H9 (cell line): ENCODE measurements around the gene SETD9. TPM values are rescaled to one million over a fixed set of nuclear protein-coding genes. Genes with fewer than 3 reads are reported as not detected.
A peak's percentile ranks its signal among the peaks of the same experiment; 100 is the strongest.

Experiments used
- DNase-seq: peaks from one replicate; pipeline ENCODE4 v3.0.0-alpha.2; 2017
- H2AFZ ChIP-seq: one replicate; pipeline ENCODE4 v1.6.1; 2013; ENCODE audit warnings: mild to moderate bottlenecking, low read length, control low read depth, moderate library complexity
- H2AK5ac ChIP-seq: 2 replicates; pipeline ENCODE4 v1.6.1; 2013; ENCODE audit warnings: low read length, control low read depth, mixed read lengths; ENCODE audit not compliant: insufficient read length
- H2BK120ac ChIP-seq: one replicate; pipeline ENCODE4 v1.6.1; 2013; ENCODE audit warnings: low read depth, mild to moderate bottlenecking, low read length, control low read depth, inconsistent platforms; ENCODE audit not compliant: poor library complexity, severe bottlenecking
- H2BK12ac ChIP-seq: 2 replicates; pipeline ENCODE4 v1.6.1; 2013; ENCODE audit warnings: low read length, control low read depth, mixed read lengths, low read depth; ENCODE audit not compliant: insufficient read length
- H2BK15ac ChIP-seq: 2 replicates; pipeline ENCODE4 v1.6.1; 2013; ENCODE audit warnings: low read depth, low read length, control low read depth
- H2BK20ac ChIP-seq: one replicate; pipeline ENCODE4 v1.6.1; 2013; ENCODE audit warnings: low read depth, mild to moderate bottlenecking, low read length, control low read depth, inconsistent platforms; ENCODE audit not compliant: poor library complexity, severe bottlenecking
- H2BK5ac ChIP-seq: 2 replicates; pipeline ENCODE4 v1.6.1; 2013; ENCODE audit warnings: low read length, control low read depth, mixed read lengths; ENCODE audit not compliant: insufficient read length
- H3K14ac ChIP-seq: 2 replicates; pipeline ENCODE4 v1.6.1; 2013; ENCODE audit warnings: low read length, control low read depth; ENCODE audit not compliant: insufficient read depth
- H3K18ac ChIP-seq: 2 replicates; pipeline ENCODE4 v1.6.1; 2013; ENCODE audit warnings: low read depth, mild to moderate bottlenecking, mixed read lengths, low read length, control low read depth; ENCODE audit not compliant: insufficient read length
- H3K23ac ChIP-seq: 2 replicates; pipeline ENCODE4 v1.6.1; 2013; ENCODE audit warnings: low read length, control low read depth, mixed read lengths, low read depth; ENCODE audit not compliant: insufficient read length
- H3K23me2 ChIP-seq: 2 replicates; pipeline ENCODE4 v1.6.1; 2013; ENCODE audit warnings: low read depth, mild to moderate bottlenecking, mixed read lengths, low read length, control low read depth; ENCODE audit not compliant: insufficient read length, poor library complexity, severe bottlenecking
- H3K27ac ChIP-seq: 2 replicates; pipeline ENCODE4 v1.5.1; 2013; ENCODE audit warnings: low read length, control low read depth, mixed read lengths, low read depth; ENCODE audit not compliant: insufficient read length
- H3K27me3 ChIP-seq: 2 replicates; pipeline ENCODE4 v1.6.1; 2013; ENCODE audit warnings: low read length, control low read depth, inconsistent platforms; ENCODE audit not compliant: insufficient read depth
- H3K4ac ChIP-seq: 2 replicates; pipeline ENCODE4 v1.6.1; 2013; ENCODE audit warnings: low read depth, mild to moderate bottlenecking, control low read depth, inconsistent platforms, low read length, moderate library complexity
- H3K4me1 ChIP-seq: 2 replicates; pipeline ENCODE4 v1.6.1; 2013; ENCODE audit warnings: low read length, control low read depth, inconsistent platforms; ENCODE audit not compliant: insufficient read depth
- H3K4me2 ChIP-seq: 2 replicates; pipeline ENCODE4 v1.6.1; 2013; ENCODE audit warnings: low read length, control low read depth, mixed read lengths; ENCODE audit not compliant: insufficient read length, insufficient read depth
- H3K56ac ChIP-seq: 2 replicates; pipeline ENCODE4 v1.6.1; 2013; ENCODE audit warnings: low read depth, mild to moderate bottlenecking, mixed read lengths, low read length, control low read depth; ENCODE audit not compliant: insufficient read length
- H3K79me1 ChIP-seq: 2 replicates; pipeline ENCODE4 v1.6.1; 2013; ENCODE audit warnings: low read depth, mild to moderate bottlenecking, moderate library complexity, low read length, control low read depth, inconsistent platforms; ENCODE audit not compliant: insufficient read depth, poor library complexity, severe bottlenecking
- H3K79me2 ChIP-seq: 2 replicates; pipeline ENCODE4 v1.6.1; 2013; ENCODE audit warnings: low read length, control low read depth, inconsistent platforms; ENCODE audit not compliant: insufficient read depth
- H3K9ac ChIP-seq: 2 replicates; pipeline ENCODE4 v1.6.1; 2013; ENCODE audit warnings: low read length, control low read depth, mixed read lengths; ENCODE audit not compliant: insufficient read length; ENCODE audit errors: extremely low read depth
- H3K9me3 ChIP-seq: one replicate; pipeline ENCODE4 v1.6.1; 2013; ENCODE audit warnings: low read depth, low read length, inconsistent platforms; ENCODE audit not compliant: control insufficient read depth
- H3T11ph ChIP-seq: one replicate; pipeline ENCODE4 v1.6.1; 2013; ENCODE audit warnings: mild to moderate bottlenecking, low read length, control low read depth, inconsistent platforms
- H4K20me1 ChIP-seq: one replicate; pipeline ENCODE4 v1.6.1; 2013; ENCODE audit not compliant: control insufficient read depth, insufficient read length, insufficient read depth
- H4K5ac ChIP-seq: 2 replicates; pipeline ENCODE4 v1.6.1; 2013; ENCODE audit warnings: low read depth, mild to moderate bottlenecking, mixed read lengths, low read length, control low read depth; ENCODE audit not compliant: insufficient read length
- H4K8ac ChIP-seq: replicated peaks from 2 replicates; pipeline ENCODE4 v1.6.1; 2013; ENCODE audit warnings: low read length, control low read depth, mixed read lengths, low read depth; ENCODE audit not compliant: insufficient read length
- H4K91ac ChIP-seq: 2 replicates; pipeline ENCODE4 v1.6.1; 2013; ENCODE audit warnings: low read depth, mild to moderate bottlenecking, moderate library complexity, mixed read lengths, low read length, control low read depth; ENCODE audit not compliant: insufficient read length
- H3K27ac Mint-ChIP-seq, 3 experiments: 2 replicates in 2 of 3; 3 replicates in 1 of 3; pipeline ENCODE4 v1.8.0; 2020 to 2021; ENCODE audit warnings: mixed read lengths in 3 of 3, mild to moderate bottlenecking in 1 of 3, moderate library complexity in 1 of 3
- H3K27me3 Mint-ChIP-seq: 2 replicates; pipeline ENCODE4 v1.8.0; 2021; ENCODE audit warnings: low read depth, mild to moderate bottlenecking, moderate library complexity, mixed read lengths
- H3K36me3 Mint-ChIP-seq, 3 experiments: 2 replicates in 2 of 3; 3 replicates in 1 of 3; pipeline ENCODE4 v1.8.0; 2020 to 2021; ENCODE audit warnings: low read depth in 3 of 3, mixed read lengths in 3 of 3; ENCODE audit not compliant: insufficient read depth in 1 of 3
- H3K4me1 Mint-ChIP-seq, 2 experiments: 2 replicates each; pipeline ENCODE4 v1.8.0; 2020; ENCODE audit warnings: mixed read lengths in 2 of 2
- H3K4me3 Mint-ChIP-seq, 2 experiments: 2 replicates in 1 of 2; 3 replicates in 1 of 2; pipeline ENCODE4 v1.8.0; 2020 to 2021; ENCODE audit warnings: mild to moderate bottlenecking in 2 of 2, mixed read lengths in 2 of 2, moderate library complexity in 1 of 2
- H3K9me3 Mint-ChIP-seq, 2 experiments: 2 replicates in 1 of 2; 3 replicates in 1 of 2; pipeline ENCODE4 v1.8.0; 2020; ENCODE audit warnings: mild to moderate bottlenecking in 2 of 2, mixed read lengths in 2 of 2, moderate library complexity in 1 of 2
- WGBS: extraction: QIAGEN DNeasy Blood & Tissue Kit; methylation state at CpG from one replicate; pipeline ENCODE4 v1.1.7; 2013; ENCODE audit warnings: missing lambda C conversion rate, low lambda C conversion rate, mixed read lengths; ENCODE audit not compliant: insufficient read length; ENCODE audit errors: extremely low coverage; 5-methylcytosine and 5-hydroxymethylcytosine counted together
- total RNA-seq: library from RNA; stranded (reverse); gene quantifications from 2 replicates; pipeline ENCODE4 v1.2.1, GENCODE V29; 2021
- TF ChIP-seq, protein P1 (sequence below): fragments of 200-600 bp; sonication (generic); conservative IDR thresholded peaks from 3 replicates; pipeline ENCODE4 v1.8.0; 2021; ENCODE audit warnings: antibody characterized with exemption, mild to moderate bottlenecking

The SETD9 gene
- total RNA-seq, 1 experiment from 2014 or later = 15.7 TPM

DNA sequence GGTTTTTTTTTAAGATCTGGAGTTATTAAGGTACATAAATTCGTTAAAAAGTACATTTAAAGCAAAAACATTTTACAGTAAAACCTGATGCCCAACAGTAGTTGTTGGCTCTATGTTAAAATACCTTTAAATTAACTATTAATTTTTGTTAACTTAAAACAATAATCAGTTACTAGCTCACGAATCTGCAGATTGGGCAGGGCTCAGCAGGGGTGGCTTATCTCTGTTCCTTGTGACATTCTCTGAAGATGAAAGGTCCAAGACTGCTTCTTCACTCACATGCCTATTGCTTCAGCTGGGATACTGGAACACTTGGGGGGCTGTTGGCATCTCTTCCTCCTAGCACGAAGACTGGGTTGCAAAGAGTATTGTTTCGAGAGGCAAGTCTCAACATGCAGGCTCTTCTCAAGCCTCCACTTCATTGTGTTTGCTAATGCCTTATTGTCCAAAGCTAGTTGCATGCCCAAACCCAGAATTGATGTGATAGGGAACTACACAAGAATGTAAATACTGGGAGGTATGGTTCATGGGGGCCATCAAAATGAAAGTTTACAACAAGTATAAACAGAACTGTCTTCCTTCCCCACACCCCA lies 47.4 kb upstream of the SETD9 start:
- H3K4me1 Mint-ChIP-seq = peaks cover 3 to 8% of the 10 kb centered on the region in 2 experiments; a peak in 3 of 4 replicates
- TF ChIP-seq, protein P1, sequence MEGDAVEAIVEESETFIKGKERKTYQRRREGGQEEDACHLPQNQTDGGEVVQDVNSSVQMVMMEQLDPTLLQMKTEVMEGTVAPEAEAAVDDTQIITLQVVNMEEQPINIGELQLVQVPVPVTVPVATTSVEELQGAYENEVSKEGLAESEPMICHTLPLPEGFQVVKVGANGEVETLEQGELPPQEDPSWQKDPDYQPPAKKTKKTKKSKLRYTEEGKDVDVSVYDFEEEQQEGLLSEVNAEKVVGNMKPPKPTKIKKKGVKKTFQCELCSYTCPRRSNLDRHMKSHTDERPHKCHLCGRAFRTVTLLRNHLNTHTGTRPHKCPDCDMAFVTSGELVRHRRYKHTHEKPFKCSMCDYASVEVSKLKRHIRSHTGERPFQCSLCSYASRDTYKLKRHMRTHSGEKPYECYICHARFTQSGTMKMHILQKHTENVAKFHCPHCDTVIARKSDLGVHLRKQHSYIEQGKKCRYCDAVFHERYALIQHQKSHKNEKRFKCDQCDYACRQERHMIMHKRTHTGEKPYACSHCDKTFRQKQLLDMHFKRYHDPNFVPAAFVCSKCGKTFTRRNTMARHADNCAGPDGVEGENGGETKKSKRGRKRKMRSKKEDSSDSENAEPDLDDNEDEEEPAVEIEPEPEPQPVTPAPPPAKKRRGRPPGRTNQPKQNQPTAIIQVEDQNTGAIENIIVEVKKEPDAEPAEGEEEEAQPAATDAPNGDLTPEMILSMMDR = no peak

More for the DNA sequence above, 47.4 kb upstream of the SETD9 start:
- no peak overlapping the region for H4K8ac ChIP-seq
- Mint-ChIP-seq H3K27ac (peak overlapping the region in 1 of 3 experiments; percentile 86; a peak in 2 of 7 replicates), H3K36me3 (peaks cover 9 to 32% (median 23%) of the 10 kb centered on the region in 3 experiments), H3K27me3 (no peaks in the 10 kb centered on the region), H3K4me3 (no peak overlapping the region), H3K9me3 (no peaks in the 10 kb centered on the region)
- H2BK12ac ChIP-seq = no peak overlapping the region
- no peak overlapping the region for H3K18ac ChIP-seq
- H3K27ac ChIP-seq = no peak overlapping the region
- H3K23me2 ChIP-seq = no peaks in the 10 kb centered on the region
- H2AFZ ChIP-seq = no peak overlapping the region
- no peak overlapping the region for H4K91ac ChIP-seq
- no peaks in the 10 kb centered on the region for H3K79me2 ChIP-seq
- H3K4me1 ChIP-seq = no peaks in the 10 kb centered on the region
- H2BK5ac ChIP-seq = no peak overlapping the region
- no peak overlapping the region for H2BK15ac ChIP-seq
- H3K79me1 ChIP-seq = no peaks in the 10 kb centered on the region
- H2BK120ac ChIP-seq = no peak overlapping the region
- H3K23ac ChIP-seq = no peak overlapping the region
- DNase-seq = no peak
- no peak overlapping the region for H3T11ph ChIP-seq
- no peak overlapping the region for H2BK20ac ChIP-seq
- H3K9ac ChIP-seq = no peak overlapping the region
- H3K4me2 ChIP-seq = no peak overlapping the region
- H4K5ac ChIP-seq = no peak overlapping the region
- H3K14ac ChIP-seq = no peak overlapping the region
- H3K4ac ChIP-seq = no peak overlapping the region
- no peak overlapping the region for H2AK5ac ChIP-seq
- WGBS = no CpG with 5 or more reads among the region's 4 CpGs
- no peaks in the 10 kb centered on the region for H3K27me3 ChIP-seq
- H4K20me1 ChIP-seq = no peaks in the 10 kb centered on the region
- no peak overlapping the region for H3K56ac ChIP-seq
- H3K9me3 ChIP-seq = no peaks in the 10 kb centered on the region
